AG10803 (cell line): ENCODE measurements around the gene SERPINA5.
A peak's percentile ranks its signal among the peaks of the same experiment; 100 is the strongest.

Experiments
- DNase-seq: peaks from one replicate; pipeline ENCODE4 v3.0.0; 2010; ENCODE audit warnings: low read depth
- H3K4me3 ChIP-seq: 2 replicates; pipeline ENCODE4 v1.5.1; 2011; ENCODE audit warnings: mild to moderate bottlenecking, low read length, control low read depth
- CTCF ChIP-seq: conservative IDR thresholded peaks from 2 replicates; pipeline ENCODE4 v1.5.1; 2011; ENCODE audit warnings: mild to moderate bottlenecking, low read length, control low read depth, inconsistent platforms

SERPINA5 gene

DNA sequence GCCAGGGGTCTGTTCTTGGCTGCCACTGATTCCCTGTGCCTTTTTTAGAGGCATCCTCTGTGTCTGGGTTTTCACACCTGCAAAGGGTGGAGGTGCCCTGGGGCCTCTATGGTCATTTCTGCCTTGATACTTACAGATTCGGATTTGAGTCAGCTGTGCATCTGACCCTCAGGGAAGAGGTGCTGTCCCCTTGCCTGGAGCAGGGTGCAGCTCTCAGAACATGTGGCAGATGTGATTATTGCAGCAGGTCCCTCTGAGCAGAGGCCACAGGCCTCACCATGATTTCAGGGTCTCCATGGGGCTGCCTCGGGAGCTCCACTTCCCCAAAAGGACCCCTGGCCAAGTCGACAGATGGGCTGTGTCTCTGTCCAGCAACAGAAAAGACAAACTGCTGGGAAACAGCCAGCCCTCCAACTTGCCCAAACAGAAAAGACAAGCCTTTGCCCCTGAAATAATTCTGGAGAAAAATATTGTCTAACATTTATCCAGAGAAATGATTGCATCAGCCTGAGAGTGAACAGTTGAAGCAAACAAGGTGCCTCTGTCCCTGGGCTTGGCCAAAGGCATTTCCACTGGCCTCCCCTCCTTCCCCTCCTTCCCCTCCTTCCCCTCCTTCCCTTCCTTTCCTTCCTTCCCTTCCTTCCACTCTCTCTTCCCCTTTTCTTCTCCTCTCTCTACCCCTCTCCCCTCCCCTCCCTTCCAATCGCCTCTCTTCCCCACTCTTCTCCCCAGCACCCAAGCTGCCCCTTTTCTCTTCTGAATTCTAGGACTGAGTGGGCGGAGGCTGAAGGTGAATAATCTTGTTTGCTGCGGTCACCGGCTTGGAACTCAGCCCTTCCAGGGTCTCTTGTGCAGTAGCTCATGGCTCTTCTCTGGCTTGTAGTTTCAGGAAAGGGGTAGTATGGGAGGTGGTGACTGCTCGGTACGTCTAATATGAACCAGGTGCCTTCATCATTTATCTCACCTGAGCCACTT, 31.6 kb downstream of the SERPINA5 start:
- TF ChIP-seq CTCF = no peak
- no peak overlapping the region for H3K4me3 ChIP-seq
- DNase-seq = peak; percentile 8

GRCh38 chr14:94613720-94614644, 32.8 kb downstream of the SERPINA5 start:
- H3K4me3 ChIP-seq = no peak overlapping the region
- no peak for TF ChIP-seq CTCF
- DNase-seq = no peak

DNA sequence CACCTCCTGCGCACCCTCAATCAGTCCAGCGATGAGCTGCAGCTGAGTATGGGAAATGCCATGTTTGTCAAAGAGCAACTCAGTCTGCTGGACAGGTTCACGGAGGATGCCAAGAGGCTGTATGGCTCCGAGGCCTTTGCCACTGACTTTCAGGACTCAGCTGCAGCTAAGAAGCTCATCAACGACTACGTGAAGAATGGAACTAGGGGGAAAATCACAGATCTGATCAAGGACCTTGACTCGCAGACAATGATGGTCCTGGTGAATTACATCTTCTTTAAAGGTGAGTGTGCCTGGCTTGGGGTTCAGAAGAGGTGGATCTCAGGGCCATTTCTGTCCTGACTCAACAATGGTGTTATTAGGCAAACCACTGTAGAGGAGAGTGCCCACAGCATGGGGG, 33.6 kb downstream of the SERPINA5 start:
- DNase-seq = no peak
- TF ChIP-seq CTCF = no peak
- H3K4me3 ChIP-seq = no peak overlapping the region

DNA sequence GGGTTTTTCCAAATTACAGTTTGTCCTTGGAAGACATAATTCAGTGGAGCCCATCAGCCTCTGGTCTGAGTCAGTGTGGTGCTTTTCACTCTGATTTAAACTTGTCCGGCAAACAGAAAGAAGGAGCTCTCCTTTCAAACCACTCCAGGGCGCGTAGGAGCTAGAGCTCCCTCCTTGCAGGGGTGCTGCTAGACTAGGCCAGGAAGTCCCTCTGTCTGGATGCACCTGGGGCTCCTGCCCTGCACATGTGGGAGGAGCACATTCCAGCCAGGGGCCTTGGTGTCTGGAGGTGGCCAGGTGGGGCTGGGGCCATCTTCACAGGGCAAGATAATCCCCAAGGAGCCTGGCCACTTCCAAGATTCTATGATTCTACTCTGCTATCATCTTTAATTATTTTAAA, 34.0 kb downstream of the SERPINA5 start:
- H3K4me3 ChIP-seq = no peak overlapping the region
- no peak for TF ChIP-seq CTCF
- DNase-seq = no peak

DNA sequence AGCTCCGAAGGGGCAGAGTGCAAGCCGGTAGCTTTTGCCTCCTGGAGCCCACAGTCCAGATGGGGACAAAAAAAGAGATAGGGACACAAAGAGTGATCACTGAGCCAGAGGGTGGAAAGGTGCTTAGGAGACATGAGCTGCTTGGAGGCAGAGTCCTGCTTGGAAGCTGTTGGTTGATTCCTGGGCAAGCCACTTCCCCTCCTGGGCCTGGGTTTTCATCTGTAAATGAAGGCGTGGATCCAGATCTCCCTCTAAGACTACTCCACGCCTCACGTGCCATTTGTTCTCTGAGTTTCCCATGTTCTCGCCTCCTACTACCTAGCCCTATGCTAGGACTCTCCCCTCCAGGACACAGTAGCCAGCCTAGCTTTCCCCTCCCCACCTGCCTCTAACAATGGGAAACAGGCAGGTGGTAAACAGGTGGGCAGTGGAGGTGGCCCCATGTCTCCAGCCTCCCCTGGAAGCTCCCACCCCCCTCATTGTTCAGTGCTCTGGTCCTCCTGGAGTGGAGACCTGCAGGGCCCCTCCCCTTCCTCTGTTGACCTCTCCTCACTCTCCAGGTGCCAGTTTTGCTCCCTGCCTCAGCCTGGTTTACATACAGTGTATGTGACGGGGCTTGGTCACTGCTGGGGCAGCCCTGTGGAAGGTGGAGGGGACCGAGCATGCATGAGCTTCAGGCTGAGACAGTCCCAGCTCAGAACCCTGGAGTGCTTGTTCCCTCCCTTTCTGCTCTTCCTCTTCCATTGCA, 34.8 kb downstream of the SERPINA5 start:
- no peak for TF ChIP-seq CTCF
- no peak for DNase-seq
- H3K4me3 ChIP-seq = no peak overlapping the region

DNA sequence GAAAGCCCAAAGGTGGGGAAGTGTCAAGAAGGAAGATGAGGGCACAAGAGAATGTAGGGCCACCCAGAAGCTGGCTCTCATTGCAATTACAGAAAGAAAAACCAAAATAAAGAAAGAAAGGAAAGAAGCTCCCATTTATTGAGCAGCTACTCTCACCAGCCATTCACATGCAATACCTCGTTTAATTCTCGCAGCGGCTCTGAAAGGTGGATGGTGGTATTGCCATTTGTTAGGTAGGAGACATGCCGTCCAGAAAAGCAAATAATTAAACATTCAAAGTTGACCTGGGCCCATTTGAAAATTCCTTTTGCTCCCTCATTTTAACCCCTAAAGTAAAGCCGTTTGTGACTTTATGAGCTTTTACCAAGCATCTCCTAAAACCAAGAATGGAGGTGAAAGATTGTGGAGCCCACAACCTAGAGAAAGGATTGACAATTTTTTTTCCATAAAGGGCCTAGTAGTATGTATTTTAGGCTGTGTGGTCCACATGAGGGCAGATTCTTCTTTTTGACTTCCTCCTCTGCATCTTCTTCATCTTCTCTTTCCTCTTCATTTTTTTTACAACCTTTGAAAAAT, 36.2 kb downstream of the SERPINA5 start:
- DNase-seq = no peak
- no peak for TF ChIP-seq CTCF
- H3K4me3 ChIP-seq = no peak overlapping the region
